Measurements from ENCODE around the gene SLC39A9. TPM values are rescaled to one million over a fixed set of nuclear protein-coding genes. Genes with fewer than 3 reads are reported as not detected.

The SLC39A9 gene
- total RNA-seq, 1 experiment from 2014 or later, result 80.8 TPM

- H3F3A ChIP-seq (ENCODE audit: low read length, unreplicated experiment), result no peaks in the 10 kb centered on the region
- no peak overlapping the region for H2AFZ ChIP-seq (ENCODE audit: low read length)
- ChIA-PET CTCF (no interaction called here), POLR2A (ENCODE audit: unreplicated experiment) (no interaction called here)
- intact Hi-C loops (cut with micrococcal nuclease), result loop anchor here (5.0 kb wide), 1 partner anchor 176 kb away; the partner anchor contains the start of gene CCDC177
- peak overlapping the region; percentile 91 for H3K4me2 ChIP-seq (ENCODE audit: low read length)
- BruUV-seq (replicated peaks), result no TSS peak
- H3K27me3 ChIP-seq (ENCODE audit: low read length), result no peaks in the 10 kb centered on the region
- ATAC-seq (no peak), DNase-seq (no peak)
- no peak overlapping the region; the same call in 1 of the 2 replicates for H3K9ac ChIP-seq (ENCODE audit: low read length)
- H3K9me3 ChIP-seq (ENCODE audit: low read length), result no peaks in the 10 kb centered on the region
- no peaks in the 10 kb centered on the region for H3K9me2 ChIP-seq (replicated peaks; ENCODE audit: low read length)
- peaks cover 22% of the 10 kb centered on the region for H3K4me1 ChIP-seq (ENCODE audit: insufficient read depth, low read length)
- peak overlapping the region; percentile 91 for H3K4me3 ChIP-seq (ENCODE audit: low read length)
- TF ChIP-seq EZH2 (IDR thresholded peaks at IDR 0.05; ENCODE audit: low read length, unreplicated experiment), result no peak
- no peak for TF ChIP-seq CTCF (conservative IDR thresholded peaks at IDR 0.05; ENCODE audit: low read depth, low read length)
- no peak for TF ChIP-seq EZH2phosphoT487 (IDR thresholded peaks at IDR 0.05; ENCODE audit: borderline replicate concordance, low read length)
- peaks cover 49% of the 10 kb centered on the region for H3K36me3 ChIP-seq (ENCODE audit: low read depth, low read length)
- peaks cover 98% of the 10 kb centered on the region for H3K79me2 ChIP-seq (ENCODE audit: low read length)
- H3K27ac ChIP-seq (ENCODE audit: low read length), result no peak overlapping the region
- H4K20me1 ChIP-seq (ENCODE audit: low read length), result peaks cover 54% of the 10 kb centered on the region
Observed at GRCh38 chr14:69395929-69396328, 2.6 kb upstream of the SLC39A9 start.

DNA sequence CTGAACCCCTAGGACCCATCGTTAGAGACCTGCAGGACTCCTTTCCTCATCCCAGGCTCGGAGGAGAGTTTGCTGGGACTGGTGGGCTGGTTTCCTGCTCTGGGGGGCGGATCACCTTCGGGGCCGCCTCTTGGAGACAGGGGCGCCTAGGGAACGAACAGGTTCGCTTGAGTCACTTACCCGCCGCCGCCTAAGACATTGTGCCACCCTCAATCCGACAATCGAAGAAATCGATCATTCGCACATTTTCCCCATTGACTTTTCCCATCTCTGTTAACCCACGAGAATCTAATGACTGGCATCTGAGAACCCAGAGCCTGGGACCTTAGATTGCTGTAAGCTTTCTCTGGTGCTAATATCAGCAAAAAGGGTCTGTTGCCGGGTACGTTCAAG is 322 bp downstream of the SLC39A9 start:
- Histone ChIP-seq H3K27ac (ENCODE audit: low read length) (peak overlapping the region; percentile 84), H3K9me2 (replicated peaks; ENCODE audit: low read length) (no peaks in the 10 kb centered on the region), H4K20me1 (ENCODE audit: low read length) (peaks cover 59% of the 10 kb centered on the region), H3K9me3 (ENCODE audit: low read length) (no peaks in the 10 kb centered on the region), H3K4me2 (ENCODE audit: low read length) (peak overlapping the region; percentile 91), H3K36me3 (ENCODE audit: low read depth, low read length) (peaks cover 24% of the 10 kb centered on the region), H2AFZ (ENCODE audit: low read length) (peak overlapping the region; percentile 90), H3F3A (ENCODE audit: low read length, unreplicated experiment) (no peaks in the 10 kb centered on the region), H3K4me3 (ENCODE audit: low read length) (peak overlapping the region; percentile 91), H3K79me2 (ENCODE audit: low read length) (peaks cover 98% of the 10 kb centered on the region), H3K4me1 (ENCODE audit: insufficient read depth, low read length) (peaks cover 34% of the 10 kb centered on the region), H3K27me3 (ENCODE audit: low read length) (no peaks in the 10 kb centered on the region), H3K9ac (ENCODE audit: low read length) (peak overlapping the region; percentile 98)
- ChIA-PET POLR2A (ENCODE audit: unreplicated experiment) (interaction anchor here (0.8 to 1.1 kb wide), 2 partner anchors 61 to 82 kb away, joined by 4 to 7 read pairs; no protein-coding TSS in a partner anchor), CTCF (no interaction called here)
- TSS peak; percentile 69 for BruUV-seq (replicated peaks)
- DNase-seq (no peak), ATAC-seq (peak; percentile 8)
- TF ChIP-seq EZH2 (IDR thresholded peaks at IDR 0.05; ENCODE audit: low read length, unreplicated experiment) (no peak), EZH2phosphoT487 (IDR thresholded peaks at IDR 0.05; ENCODE audit: borderline replicate concordance, low read length) (no peak), CTCF (conservative IDR thresholded peaks at IDR 0.05; ENCODE audit: low read depth, low read length) (no peak)
- intact Hi-C loops (cut with micrococcal nuclease), result loop anchor here (1.0 to 5.0 kb wide), 7 partner anchors 26 to 420 kb away; partner anchors contain the start of genes ACTN1, CCDC177, DCAF5 and EXD2

DNA sequence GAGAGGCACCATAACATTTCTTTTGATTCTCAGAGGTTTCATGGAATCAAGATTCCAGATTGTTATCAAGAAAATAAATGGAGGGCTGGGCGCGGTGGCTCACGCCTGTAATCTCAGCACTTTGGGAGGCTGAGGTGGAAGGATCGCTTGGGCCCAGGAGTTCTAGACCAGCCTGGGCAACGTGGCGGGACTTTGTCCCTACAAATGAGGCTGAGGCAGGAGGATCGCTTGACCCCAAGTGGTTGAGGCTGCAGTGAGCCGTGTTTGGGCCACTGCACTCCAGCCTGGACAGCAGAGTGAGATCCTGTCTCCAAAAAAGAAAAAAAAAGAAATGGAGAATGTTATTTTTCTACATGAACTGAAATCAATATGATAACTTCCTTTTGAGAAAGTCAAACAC is 1.3 kb downstream of the SLC39A9 start:
- no peaks in the 10 kb centered on the region for H3K27me3 ChIP-seq (ENCODE audit: low read length)
- no peak for ATAC-seq
- CTCF ChIA-PET, result no interaction called here
- H3F3A ChIP-seq (ENCODE audit: low read length, unreplicated experiment), result no peaks in the 10 kb centered on the region
- no peaks in the 10 kb centered on the region for H3K9me2 ChIP-seq (replicated peaks; ENCODE audit: low read length)
- no peak for DNase-seq
- peaks cover 67% of the 10 kb centered on the region for H4K20me1 ChIP-seq (ENCODE audit: low read length)
- peak overlapping the region; percentile 91 for H3K4me3 ChIP-seq (ENCODE audit: low read length)
- peak overlapping the region; percentile 91 for H3K4me2 ChIP-seq (ENCODE audit: low read length)
- no peak for TF ChIP-seq EZH2 (IDR thresholded peaks at IDR 0.05; ENCODE audit: low read length, unreplicated experiment)
- H3K4me1 ChIP-seq (ENCODE audit: insufficient read depth, low read length), result peaks cover 34% of the 10 kb centered on the region
- no TSS peak for BruUV-seq (replicated peaks)
- no peak overlapping the region for H2AFZ ChIP-seq (ENCODE audit: low read length)
- H3K9me3 ChIP-seq (ENCODE audit: low read length), result no peaks in the 10 kb centered on the region
- POLR2A ChIA-PET (ENCODE audit: unreplicated experiment), result interaction anchor here (0.6 kb wide), 1 partner anchor 65 kb away, joined by 11 read pairs; no protein-coding TSS in a partner anchor
- H3K27ac ChIP-seq (ENCODE audit: low read length), result no peak overlapping the region
- H3K9ac ChIP-seq (ENCODE audit: low read length), result peak overlapping the region; percentile 98
- intact Hi-C loops (cut with micrococcal nuclease), result loop anchor here (2.0 to 5.0 kb wide), 3 partner anchors 25 to 173 kb away; partner anchors contain the start of gene CCDC177
- H3K79me2 ChIP-seq (ENCODE audit: low read length), result peaks cover 98% of the 10 kb centered on the region
- H3K36me3 ChIP-seq (ENCODE audit: low read depth, low read length), result peaks cover 18% of the 10 kb centered on the region
